Inflammatory macrophage treated with lipopolysaccharide for 4 hours (primary cell): ENCODE measurements around the gene LINGO1.
A peak's percentile ranks its signal among the peaks of the same experiment; 100 is the strongest.

Experiments used
- DNase-seq: peaks from one replicate; pipeline ENCODE4 v3.0.0-alpha.2; 2020

Gene LINGO1

GRCh38 chr15:77630956-77631744 is 1.6 kb downstream of the LINGO1 start:
- DNase-seq, result no peak

DNA sequence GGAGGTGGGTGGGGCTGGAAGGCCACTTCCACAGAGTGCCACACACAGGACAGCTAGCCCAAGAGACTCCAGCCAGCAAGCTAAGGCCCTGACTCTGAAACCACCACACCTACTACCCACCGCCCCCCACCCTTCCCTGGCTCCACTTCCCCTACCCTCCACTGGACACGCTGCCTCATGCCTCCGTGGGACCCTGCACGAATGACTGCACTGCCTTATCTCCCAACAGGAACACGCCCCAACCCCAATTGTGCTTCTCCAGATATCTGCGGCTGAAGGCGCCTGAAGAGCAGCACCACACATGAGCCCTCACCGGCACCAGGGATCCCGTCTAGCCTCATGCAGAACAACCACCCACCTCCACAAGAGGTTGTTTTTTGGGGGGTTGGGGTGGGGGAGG is 2.7 kb downstream of the LINGO1 start:
- DNase-seq, result no peak

GRCh38 chr15:77629070-77630030 is 3.4 kb downstream of the LINGO1 start:
- DNase-seq, result no peak

GRCh38 chr15:77628010-77628409 is 4.7 kb downstream of the LINGO1 start:
- no peak for DNase-seq

DNA sequence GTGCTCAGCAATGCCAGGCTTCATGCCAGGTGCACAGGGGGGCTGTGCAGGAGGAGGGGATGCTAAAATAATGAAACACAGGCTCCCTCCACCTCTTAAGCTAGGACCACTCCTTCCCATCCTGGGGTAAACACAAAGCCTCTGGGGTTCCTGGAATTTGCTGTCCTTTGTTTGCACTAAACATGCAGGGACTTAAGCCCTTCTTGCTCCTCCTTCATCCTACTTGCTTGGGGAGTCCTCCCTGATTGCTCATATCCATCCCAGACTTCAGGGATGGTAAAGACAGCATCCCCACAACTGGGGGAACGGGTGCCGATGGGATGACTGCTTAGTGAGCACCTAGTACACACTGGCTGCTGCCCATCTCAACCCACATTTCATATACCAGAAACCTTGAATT is 5.1 kb downstream of the LINGO1 start:
- no peak for DNase-seq

- no peak for DNase-seq
These were observed 5.6 kb downstream of the LINGO1 start for GRCh38 chr15:77627067-77627466.

DNA sequence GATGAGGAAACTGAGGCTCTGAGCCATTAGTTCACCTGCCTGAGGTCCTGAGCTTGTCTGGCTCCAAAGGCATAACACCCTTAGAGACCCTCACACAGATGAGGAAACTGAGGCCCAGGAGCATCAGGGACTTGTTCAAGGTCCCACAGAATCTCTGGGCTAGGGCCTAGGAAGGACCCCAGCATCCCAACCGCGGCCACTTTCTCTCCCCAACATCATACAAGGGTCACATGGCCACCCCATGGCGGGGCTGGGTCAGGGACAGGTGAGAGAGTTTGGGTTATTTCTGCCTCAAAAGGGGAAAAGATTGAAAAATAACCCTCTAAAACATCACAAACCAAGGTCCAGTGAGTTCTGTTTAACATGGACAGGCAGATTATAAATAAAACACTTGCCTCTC is 6.7 kb downstream of the LINGO1 start:
- no peak for DNase-seq

DNA sequence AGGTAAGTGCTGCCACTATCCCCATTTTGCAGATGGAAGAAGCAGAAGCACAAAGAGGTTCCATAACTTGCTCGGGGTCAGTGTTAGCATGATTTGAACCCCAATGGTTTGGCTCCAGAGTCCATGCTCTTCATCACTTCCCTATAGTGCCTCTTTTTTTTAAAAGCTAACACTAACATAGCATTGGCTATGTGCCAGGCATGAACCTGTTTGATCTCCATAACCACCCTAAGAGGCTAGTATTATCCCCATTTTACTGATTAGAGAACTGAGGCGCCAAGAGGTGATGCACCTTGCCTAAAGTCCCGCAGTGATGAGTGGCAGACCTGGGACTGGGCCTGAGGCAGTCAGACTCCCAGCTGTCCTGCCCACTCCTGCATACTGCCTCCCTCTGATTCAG is 7.3 kb downstream of the LINGO1 start:
- DNase-seq, result no peak

GRCh38 chr15:77624868-77625267 is 7.8 kb downstream of the LINGO1 start:
- DNase-seq, result no peak

DNA sequence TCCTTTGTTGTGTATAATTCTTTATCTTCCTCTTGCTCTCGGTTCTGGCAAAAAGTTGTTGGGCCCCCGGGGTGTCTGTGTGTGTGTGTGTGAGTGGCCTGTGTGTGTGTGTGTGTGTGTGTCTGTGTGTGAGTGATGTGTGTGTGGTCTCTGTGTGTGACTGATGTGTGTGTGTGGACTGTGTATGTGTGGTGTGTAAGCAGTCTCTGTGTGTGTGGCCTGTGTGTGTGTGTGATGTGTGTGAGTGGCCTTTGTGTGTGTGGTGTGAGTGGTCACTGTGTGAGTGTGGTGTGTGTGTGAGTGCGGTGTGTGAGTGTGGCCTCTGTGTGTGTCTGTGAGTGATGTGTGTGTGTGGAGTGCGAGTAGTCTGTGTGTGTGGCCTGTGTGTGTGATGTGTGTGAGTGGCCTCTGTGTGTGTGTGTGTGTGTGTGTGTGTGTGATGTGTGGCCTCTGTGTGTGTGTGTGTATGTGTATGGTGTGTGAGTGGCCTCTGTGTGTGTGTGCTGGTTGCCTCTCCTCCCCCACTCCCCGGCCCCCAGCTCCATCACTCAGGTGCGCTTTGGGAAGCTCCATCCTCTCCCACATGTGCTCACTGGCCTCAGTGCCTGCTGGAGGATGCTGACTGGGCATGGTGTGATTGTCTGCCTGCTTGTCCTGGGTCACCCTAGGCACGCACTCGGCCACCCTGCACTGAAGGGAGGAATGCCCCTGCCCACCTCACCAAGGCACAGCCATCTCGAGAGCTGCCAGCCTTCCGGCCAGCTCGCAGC is 8.8 kb downstream of the LINGO1 start:
- DNase-seq, result no peak

GRCh38 chr15:77622934-77623754 is 9.6 kb downstream of the LINGO1 start:
- DNase-seq, result no peak

- DNase-seq, result no peak
These were observed 10.3 kb downstream of the LINGO1 start for GRCh38 chr15:77622209-77622933.

DNA sequence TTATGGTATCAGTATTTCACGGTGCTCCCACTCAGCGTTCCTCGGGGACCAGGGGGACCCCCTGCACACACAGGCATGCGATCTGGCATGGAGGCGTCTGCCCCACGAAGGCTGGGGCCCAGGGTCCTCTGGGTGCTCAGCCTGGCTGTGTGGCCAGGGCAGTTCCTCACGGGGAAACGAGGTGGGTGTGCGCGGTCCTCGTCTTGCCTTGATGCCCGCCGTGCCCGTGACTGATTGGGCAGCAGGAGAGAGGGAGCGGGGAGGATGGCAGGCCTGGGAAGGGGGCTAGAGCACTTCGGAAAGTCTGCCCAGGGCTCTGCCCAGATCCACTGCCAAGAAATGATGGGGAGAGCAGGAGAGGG is 10.9 kb downstream of the LINGO1 start:
- no peak for DNase-seq

DNA sequence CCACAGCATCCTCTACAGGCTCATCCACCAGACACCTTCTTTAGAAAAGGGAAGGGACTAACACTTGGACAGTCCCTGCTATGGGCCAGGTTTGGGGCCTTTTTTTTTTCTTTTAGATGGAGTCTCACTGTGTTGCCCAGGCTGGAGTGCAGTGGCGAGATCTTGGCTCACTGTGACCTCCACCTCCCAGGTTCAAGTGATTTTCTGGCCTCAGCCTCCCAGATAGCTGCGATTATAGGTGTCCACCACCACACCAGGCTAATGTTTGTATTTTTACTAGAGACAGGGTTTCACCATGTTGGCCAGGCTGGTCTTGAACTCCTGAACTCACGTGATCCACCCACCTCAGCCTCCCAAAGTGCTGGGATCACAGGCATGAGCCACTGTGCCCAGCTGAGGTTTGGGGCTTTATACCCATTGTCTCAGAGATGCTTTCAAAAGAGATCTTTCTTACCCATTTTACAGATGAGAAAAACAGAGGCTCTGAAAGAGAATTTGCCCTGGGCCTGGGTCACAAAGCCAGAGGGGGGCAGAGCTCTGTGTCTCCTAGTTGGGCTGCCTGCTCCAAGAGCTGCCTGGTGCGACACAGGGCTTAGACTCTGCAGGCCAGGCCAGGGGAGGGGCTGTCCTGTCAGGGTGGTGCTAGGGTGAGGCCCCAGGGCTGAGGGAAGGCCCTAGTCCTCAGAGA is 11.6 kb downstream of the LINGO1 start:
- DNase-seq, result no peak

DNA sequence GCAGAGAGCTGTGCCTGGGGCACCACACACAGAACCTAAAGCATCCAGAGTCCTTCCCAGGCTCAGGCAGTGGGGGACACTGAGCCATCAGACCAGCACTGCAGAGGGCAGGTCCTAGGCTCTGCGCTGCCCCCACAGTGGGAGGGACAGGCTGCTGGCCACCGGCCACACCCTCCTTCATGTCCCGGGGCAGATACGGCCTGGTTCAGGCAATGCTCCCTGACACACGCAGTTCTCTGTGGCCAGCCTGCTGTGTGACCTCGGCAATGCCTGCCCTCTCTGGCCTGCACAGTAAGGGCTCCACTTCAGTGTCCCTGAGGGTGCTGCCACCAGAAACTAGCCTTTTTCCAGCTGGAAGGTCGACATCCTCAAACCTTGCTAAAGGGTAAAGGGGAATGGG is 12.4 kb downstream of the LINGO1 start:
- DNase-seq, result no peak

DNA sequence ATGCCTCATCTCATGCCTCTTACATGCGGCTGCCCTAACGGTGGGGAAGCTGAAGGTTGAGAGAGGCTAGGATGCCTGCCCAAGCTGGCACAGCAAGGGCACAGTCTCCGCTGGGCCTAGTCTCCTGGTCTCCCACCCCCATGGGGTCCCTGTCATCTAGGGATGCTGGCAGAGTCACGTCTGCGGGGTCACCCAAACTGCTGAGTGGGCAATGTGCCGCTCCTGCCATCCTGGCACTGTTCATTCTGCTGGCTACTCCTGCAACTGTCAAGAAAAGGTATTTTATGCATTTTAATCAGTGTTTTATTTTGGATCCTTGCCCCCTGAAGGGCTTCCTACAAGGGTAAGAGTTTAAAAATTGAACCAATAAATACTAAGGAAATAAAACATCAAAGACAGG is 12.8 kb downstream of the LINGO1 start:
- DNase-seq, result no peak

GRCh38 chr15:77617476-77618230 is 15.1 kb downstream of the LINGO1 start:
- DNase-seq, result peak; percentile 32

- no peak for DNase-seq
These were observed 16.6 kb downstream of the LINGO1 start for GRCh38 chr15:77616072-77616471.

DNA sequence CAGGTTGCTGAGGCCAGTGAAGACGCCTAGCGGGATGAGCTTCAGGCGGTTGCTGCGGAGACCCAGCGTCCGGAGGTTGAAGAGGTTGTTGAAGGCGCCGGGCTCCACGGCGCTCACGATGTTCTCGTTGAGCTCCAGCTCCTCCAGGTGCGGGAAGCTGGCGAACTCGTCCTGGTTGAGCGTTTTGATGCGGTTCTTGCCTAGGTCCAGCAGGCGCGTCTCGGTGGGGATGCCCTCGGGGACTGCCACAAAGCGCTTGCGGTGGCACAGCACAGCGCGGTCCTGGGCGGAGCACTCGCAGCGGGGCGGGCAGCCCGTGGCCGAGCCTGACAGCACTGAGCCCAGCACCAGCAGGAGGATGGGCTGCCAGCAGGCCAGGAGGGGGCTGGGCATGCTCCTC is 17.2 kb downstream of the LINGO1 start:
- DNase-seq, result no peak

- DNase-seq, result no peak
These were observed 18.4 kb downstream of the LINGO1 start for GRCh38 chr15:77614251-77614806.
